PC-9 (cell line): ENCODE data around the gene PSMA7.

ENCODE experiments used
- EZH2 ChIP-seq: fragments of 200-600 bp; sonication (generic); IDR thresholded peaks from 2 replicates; pipeline ENCODE4 v1.8.0; 2017; ENCODE audit warnings: antibody characterized with exemption, low read depth
- TF ChIP-seq, protein P1 (sequence below): fragments of 200-600 bp; sonication (generic); conservative IDR thresholded peaks from 2 replicates; pipeline ENCODE4 v1.6.1; 2017; ENCODE audit warnings: mixed run types, antibody characterized with exemption, mild to moderate bottlenecking, moderate library complexity

DNA sequence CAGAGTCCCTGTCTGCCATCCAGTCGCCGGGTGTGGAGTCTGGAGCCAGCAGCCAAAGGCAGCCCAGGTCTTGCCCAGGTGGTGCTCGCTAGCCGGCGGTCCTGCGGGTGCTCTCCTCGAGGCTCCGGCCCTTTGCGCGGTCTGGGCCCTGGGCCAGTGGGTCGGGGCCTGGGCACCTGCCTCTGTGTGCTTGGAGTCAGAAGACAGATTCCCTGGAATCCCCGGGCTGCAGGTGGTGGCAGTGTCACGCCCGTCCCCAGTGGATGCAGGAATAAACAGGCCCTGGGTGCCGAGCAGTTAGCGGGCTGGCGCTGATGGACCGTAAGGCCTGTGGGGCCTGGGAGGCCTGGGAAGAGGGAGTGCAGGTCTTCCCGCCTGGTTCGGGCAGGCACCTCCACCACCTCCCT lies 5.7 kb upstream of the PSMA7 start:
- TF ChIP-seq, protein P1, sequence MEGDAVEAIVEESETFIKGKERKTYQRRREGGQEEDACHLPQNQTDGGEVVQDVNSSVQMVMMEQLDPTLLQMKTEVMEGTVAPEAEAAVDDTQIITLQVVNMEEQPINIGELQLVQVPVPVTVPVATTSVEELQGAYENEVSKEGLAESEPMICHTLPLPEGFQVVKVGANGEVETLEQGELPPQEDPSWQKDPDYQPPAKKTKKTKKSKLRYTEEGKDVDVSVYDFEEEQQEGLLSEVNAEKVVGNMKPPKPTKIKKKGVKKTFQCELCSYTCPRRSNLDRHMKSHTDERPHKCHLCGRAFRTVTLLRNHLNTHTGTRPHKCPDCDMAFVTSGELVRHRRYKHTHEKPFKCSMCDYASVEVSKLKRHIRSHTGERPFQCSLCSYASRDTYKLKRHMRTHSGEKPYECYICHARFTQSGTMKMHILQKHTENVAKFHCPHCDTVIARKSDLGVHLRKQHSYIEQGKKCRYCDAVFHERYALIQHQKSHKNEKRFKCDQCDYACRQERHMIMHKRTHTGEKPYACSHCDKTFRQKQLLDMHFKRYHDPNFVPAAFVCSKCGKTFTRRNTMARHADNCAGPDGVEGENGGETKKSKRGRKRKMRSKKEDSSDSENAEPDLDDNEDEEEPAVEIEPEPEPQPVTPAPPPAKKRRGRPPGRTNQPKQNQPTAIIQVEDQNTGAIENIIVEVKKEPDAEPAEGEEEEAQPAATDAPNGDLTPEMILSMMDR: no peak
- TF ChIP-seq EZH2: no peak
